NCI-H526 treated with DMSO at 0.1 percent for 48 hours (cell line): Measurements from ENCODE around the gene C8G.

Experiments
- DNase-seq: peaks from one replicate; lab custom pipeline; 2025; lab: John Stamatoyannopoulos, UW

C8G gene

GRCh38 chr9:136953771-136954269, 8.8 kb downstream of the C8G start:
- no peak for DNase-seq

GRCh38 chr9:136954270-136955083, 9.4 kb downstream of the C8G start:
- no peak for DNase-seq

GRCh38 chr9:136955202-136955942, 10.3 kb downstream of the C8G start:
- DNase-seq: no peak

DNA sequence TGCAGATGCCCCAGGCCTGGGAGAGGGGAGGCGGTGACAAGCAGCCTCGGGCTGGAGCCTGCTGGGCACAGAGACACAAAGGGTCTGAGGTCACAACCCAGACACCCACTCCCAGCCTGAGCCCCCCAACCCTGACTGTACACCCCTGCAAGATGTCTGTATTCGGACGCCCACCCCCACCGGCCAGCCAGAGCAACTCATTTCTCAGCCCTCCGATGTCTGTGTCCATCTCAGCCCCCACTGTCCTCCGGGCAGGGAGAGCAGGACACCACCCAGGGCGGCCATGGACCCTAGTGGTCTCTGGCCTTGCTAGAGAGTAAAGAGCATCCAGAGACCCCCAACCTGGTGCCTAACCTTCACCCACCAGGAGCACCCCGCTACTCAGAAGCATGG, 10.9 kb downstream of the C8G start:
- DNase-seq: no peak

DNA sequence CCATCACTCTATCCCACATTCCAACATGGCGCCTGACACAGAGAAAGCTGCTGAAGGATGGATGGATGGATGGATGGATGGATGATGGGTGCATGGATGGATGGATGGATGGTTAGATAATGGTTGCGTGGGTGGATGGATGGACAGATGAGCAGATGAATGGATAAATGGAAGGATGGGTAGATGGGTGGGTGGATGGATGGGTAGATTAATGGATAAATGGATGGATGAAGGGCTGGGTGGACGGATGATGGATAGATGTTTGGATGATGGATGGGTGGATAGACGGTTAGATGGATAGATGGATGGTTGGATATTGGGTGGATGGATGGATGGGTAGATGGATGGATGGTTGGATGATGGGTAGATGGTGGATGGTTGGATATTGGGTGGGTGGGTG, 11.6 kb downstream of the C8G start:
- no peak for DNase-seq

GRCh38 chr9:136957461-136957860, 12.4 kb downstream of the C8G start:
- no peak for DNase-seq

GRCh38 chr9:136957901-136958300, 12.9 kb downstream of the C8G start:
- no peak for DNase-seq

- no peak for DNase-seq
Measured at GRCh38 chr9:136958473-136958872, 13.4 kb downstream of the C8G start.

- DNase-seq: no peak
Measured at GRCh38 chr9:136958898-136959850, 14.1 kb downstream of the C8G start.

DNA sequence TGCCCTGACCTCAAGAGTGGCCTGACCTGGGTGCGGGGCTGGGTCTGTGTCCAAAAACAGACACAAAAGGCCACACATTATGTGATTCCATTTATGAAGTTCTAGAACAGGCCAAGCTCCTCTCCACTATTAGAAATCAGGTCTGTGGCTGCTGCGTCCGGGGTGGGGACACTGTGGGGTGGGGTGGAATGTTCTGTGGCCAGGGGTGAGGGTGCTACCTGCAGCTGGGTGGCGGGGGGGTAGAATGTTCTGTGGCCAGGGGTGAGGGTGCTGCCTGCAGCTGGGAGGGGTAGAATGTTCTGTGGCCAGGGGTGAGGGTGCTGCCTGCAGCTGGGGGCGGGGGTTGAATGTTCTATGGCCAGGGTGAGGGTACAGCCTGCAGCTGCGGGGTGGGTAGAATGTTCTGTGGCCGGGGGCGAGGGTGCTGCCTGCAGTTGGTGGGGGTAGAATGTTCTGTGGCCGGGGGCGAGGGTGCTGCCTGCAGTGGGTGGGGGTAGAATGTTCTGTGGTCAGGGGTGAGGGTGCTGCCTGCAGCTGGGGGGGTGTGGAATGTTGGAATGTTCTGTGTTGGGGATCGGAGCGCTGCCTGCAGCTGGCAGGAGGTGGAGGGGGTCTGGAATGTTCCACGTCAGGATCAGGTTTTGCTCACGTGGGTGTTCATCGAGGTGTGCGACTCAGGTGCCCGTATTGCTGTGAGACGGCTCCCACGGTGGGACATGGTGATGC, 15.3 kb downstream of the C8G start:
- DNase-seq: no peak

GRCh38 chr9:136960938-136961275, 15.9 kb downstream of the C8G start:
- no peak for DNase-seq

GRCh38 chr9:136961279-136962065, 16.4 kb downstream of the C8G start:
- no peak for DNase-seq

GRCh38 chr9:136962163-136962562, 17.1 kb downstream of the C8G start:
- DNase-seq: no peak

DNA sequence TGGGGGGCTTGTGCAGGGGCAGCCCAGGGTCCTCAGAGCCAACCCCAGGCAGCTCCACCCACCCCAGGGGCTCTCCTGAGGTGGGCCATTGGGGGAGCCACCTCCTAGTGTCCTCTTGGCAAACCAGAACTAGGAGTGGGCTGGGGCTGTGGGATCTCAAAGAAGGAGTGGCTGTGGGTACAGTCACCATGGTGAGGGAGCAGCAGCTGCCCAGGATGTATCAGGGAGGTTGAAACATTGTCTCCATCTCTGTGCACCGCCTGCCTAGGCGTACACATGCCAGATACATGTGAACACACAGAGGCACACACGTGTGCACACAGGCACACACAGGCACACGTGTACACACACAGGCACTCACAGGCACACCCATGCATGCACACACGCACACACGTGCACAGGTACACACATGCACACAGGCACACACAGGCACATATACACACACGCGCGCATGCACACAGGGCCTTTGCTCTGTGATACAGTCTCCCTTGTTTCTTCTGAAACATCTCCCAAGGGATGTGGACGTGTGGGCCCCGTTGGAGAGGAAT, 17.7 kb downstream of the C8G start:
- DNase-seq: no peak

GRCh38 chr9:136963341-136963740, 18.3 kb downstream of the C8G start:
- no peak for DNase-seq

DNA sequence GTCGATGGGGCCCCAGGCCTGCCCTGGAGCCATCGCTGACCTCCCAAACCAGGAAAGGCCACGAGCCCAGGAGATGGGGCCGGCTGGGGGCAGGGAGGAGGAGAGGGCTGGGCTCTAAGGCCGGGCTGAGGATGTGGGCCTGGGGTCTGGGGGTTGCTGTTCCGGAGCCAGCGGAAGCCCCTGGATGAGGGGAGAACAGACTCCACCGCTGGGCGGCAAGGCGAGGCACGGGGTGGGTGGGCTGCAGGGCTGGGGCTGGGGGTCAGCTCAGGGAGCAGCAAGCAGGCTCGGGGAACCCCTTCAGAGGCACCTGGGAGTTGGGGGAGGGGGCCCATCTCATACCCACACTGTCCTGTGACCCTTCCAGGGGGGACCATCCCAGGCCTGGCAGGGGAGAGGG, 18.7 kb downstream of the C8G start:
- DNase-seq: no peak

GRCh38 chr9:136964171-136964689, 19.2 kb downstream of the C8G start:
- no peak for DNase-seq

DNA sequence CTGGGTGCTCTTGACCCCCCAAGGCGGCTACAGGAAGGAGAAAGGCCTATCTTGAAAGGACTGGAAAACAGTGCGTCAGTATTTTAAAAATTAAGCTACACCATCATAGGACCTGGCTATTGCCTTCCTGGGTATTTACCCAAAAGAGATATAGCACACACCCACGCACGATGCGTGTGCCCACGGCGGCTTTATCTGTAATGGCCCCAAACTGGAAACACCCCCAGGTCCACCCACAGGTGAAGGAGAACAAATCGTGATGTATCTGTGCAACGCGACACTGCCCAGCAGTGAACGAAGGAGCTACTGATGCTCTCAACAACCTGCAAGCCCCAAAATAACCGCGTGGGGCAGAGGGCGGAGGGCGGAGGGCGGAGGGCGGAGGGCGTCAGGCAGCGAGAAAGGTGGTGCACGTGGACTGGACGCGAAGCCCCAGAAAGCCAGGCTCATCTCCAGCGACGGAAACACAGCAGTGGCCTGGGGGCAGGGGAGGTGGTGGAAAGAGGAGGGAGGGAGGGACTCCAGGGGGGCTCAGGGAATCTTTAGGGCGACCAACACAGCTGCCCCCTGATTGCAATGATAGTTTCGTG, 19.9 kb downstream of the C8G start:
- DNase-seq: no peak

DNA sequence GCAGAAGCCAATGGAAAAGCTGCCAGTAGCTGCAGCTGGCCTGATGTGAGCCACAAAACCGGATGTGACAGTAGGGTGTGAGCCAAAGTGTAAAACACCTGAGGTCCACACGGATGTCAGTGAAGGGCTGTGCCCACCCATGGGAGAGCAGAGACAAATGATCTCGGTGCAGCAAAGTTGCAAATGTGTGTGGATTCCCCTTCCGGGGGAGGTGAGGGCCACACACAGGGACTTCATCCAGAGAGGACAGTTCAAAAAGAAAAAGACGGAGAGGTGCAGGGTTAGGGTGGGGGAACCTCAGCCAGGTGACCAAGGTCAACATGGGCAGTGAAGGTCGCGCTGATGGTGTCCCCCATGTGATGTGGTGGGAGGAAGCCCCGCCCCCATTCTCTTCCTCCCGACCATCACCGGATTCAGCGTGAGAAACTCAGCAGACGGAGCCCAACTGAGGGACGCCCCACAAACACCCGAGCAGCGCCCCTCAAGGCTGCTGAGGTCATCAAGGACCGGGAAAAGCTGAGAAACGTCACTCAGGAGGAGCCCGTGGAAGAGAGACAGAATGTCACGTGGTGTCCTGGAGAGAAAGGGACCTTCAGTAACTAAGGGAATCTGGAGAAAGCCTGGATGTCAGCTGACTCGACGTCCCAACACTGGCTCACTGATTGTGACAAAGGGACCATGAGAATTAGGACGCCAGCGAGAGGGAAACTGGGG, 20.9 kb downstream of the C8G start:
- DNase-seq: no peak
